ENCODE results near the gene TOP2B.

The TOP2B gene

DNA sequence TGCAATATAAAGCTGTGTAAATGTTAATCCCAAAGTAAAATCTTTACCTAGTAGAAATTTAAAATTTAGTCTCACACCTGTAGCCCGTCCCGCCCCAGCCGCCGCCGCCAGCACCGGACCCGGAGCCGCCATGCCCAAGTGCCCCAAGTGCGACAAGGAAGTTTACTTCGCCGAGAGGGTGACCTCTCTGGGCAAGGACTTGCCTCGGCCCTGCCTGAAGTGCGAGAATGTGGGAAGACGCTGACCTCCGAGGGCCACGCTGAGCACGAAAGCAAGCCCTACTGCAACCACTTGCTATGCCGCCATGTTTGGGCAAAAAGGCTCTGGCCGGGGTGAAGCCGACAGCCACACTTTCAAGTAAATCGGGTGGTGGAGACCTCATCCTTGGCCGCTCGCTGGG, 22.1 kb upstream of the TOP2B start:
- Histone ChIP-seq H3K27ac (no peak overlapping the region), H3K4me3 (no peak overlapping the region)
- DNase-seq (ENCODE audit: low spot score), result no peak
- TF ChIP-seq, protein P1, sequence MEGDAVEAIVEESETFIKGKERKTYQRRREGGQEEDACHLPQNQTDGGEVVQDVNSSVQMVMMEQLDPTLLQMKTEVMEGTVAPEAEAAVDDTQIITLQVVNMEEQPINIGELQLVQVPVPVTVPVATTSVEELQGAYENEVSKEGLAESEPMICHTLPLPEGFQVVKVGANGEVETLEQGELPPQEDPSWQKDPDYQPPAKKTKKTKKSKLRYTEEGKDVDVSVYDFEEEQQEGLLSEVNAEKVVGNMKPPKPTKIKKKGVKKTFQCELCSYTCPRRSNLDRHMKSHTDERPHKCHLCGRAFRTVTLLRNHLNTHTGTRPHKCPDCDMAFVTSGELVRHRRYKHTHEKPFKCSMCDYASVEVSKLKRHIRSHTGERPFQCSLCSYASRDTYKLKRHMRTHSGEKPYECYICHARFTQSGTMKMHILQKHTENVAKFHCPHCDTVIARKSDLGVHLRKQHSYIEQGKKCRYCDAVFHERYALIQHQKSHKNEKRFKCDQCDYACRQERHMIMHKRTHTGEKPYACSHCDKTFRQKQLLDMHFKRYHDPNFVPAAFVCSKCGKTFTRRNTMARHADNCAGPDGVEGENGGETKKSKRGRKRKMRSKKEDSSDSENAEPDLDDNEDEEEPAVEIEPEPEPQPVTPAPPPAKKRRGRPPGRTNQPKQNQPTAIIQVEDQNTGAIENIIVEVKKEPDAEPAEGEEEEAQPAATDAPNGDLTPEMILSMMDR (IDR thresholded peaks at IDR 0.05), result no peak

DNA sequence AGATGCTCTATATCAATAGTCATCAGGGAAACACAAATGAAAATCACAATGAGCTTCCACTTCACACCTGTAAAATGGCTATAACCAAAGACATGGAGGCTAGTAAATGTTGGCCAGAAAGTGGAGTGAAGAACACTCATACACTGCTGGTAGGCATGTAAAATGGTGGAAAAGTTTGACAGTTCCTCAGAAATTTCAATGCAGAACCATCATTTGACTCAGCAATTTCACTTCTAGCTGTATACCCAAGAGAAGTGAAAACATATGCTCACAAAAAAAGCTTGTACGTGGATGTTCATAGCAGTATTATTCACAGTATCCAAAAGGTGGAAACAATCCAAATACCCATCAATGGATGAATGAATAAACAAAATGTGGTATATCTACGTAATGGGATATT, 19.2 kb upstream of the TOP2B start:
- TF ChIP-seq, protein P1 (IDR thresholded peaks at IDR 0.05), result no peak
- no peak for DNase-seq (ENCODE audit: low spot score)
- Histone ChIP-seq H3K4me3 (no peak overlapping the region), H3K27ac (no peak overlapping the region)

DNA sequence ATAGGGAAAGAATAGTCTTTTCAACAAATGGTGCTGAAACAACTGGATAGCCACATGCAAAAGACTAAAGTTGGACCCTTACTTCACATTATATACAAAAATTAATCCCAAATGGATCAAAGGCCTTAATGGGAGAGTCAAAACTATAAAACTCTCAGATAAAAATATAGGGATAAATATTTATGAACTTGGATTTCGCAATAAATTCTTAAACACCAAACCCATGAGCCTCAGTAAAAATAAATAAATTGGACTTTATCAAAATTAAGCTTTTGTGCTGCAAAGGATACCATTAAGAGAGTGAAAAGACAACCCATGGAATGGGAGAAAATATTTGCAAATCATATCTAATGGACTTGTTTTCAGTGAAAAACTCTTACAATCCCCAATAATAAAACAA, 18.7 kb upstream of the TOP2B start:
- Histone ChIP-seq H3K4me3 (no peak overlapping the region), H3K27ac (no peak overlapping the region)
- DNase-seq (ENCODE audit: low spot score), result no peak
- TF ChIP-seq, protein P1 (IDR thresholded peaks at IDR 0.05), result no peak

GRCh38 chr3:25679642-25680302, 15.1 kb upstream of the TOP2B start:
- DNase-seq (ENCODE audit: low spot score), result no peak
- TF ChIP-seq, protein P1 (IDR thresholded peaks at IDR 0.05), result no peak
- Histone ChIP-seq H3K4me3 (no peak overlapping the region), H3K27ac (no peak overlapping the region)

- TF ChIP-seq, protein P1 (IDR thresholded peaks at IDR 0.05), result no peak
- Histone ChIP-seq H3K4me3 (no peak overlapping the region), H3K27ac (no peak overlapping the region)
- DNase-seq (ENCODE audit: low spot score), result no peak
Measured at GRCh38 chr3:25679166-25679565, 14.5 kb upstream of the TOP2B start.

DNA sequence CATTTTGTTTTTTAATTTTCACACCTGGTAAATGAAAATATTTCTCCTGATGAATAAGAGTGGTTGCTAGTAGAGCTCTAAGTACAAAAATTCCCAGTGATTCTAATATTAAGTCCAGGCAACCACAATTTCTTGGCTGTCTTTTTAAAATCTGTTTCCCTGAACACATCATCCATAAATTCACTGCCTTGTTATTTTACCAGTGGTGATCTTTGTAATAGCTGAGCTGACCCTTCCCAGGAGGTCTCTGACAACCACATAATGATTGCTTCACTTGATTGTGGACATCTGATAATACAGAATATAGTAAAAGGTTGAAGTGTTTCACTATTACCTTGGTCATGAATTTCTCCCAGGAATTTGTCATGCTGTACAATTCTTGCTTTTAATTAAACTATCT, 13.9 kb upstream of the TOP2B start:
- Histone ChIP-seq H3K4me3 (no peak overlapping the region), H3K27ac (no peak overlapping the region)
- TF ChIP-seq, protein P1 (IDR thresholded peaks at IDR 0.05), result no peak
- DNase-seq (ENCODE audit: low spot score), result no peak

DNA sequence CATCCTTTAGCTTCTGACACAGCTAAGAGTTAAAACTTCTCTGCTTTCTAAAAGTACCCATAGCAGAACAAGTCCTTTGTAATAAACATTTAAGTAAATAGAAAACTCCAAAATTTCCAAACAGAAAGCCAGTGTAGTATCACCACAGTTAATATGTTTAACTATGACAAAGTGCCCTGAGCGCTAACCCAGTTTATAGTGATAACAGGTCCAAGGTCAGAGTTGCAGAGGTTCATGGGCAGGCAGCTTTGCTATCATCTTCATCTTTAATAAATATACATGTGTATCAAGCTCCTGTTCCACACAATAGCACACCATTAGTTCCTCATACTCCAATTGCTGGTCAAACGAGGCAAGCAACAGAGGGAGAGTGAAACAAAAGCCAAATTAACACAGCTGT, 12.4 kb upstream of the TOP2B start:
- no peak for DNase-seq (ENCODE audit: low spot score)
- TF ChIP-seq, protein P1 (IDR thresholded peaks at IDR 0.05), result no peak
- H3K4me3 ChIP-seq, result no peak overlapping the region
- no peak overlapping the region for H3K27ac ChIP-seq

Data from coronary artery (tissue), 2 donors.